HepG2 (cell line): ENCODE data around the gene CCDC57. TPM values are rescaled to one million over a fixed set of nuclear protein-coding genes. Genes with fewer than 3 reads are reported as not detected.
A peak's percentile ranks its signal among the peaks of the same experiment; 100 is the strongest.

Experiments used
- E2F1 ChIP-seq: sonication (generic); formaldehyde crosslinking; IDR thresholded peaks from 2 replicates; pipeline ENCODE4 v1.5.0; 2020; ENCODE audit warnings: missing genetic modification reagents
- EZH2 ChIP-seq: conservative IDR thresholded peaks from 2 replicates; pipeline ENCODE4 v1.6.1; 2012; ENCODE audit warnings: mild to moderate bottlenecking, low read depth, low read length, moderate library complexity
- JUNB ChIP-seq: sonication (generic); formaldehyde crosslinking; IDR thresholded peaks from 2 replicates; pipeline ENCODE4 v1.8.0; 2022; ENCODE audit warnings: missing genetic modification reagents, mild to moderate bottlenecking, borderline replicate concordance
- MAF1 ChIP-seq: sonication (generic); formaldehyde crosslinking; IDR thresholded peaks from 2 replicates; pipeline ENCODE4 v1.5.0; 2020; ENCODE audit warnings: missing genetic modification reagents, borderline replicate concordance
- MTF2 ChIP-seq: sonication (generic); formaldehyde crosslinking; IDR thresholded peaks from 2 replicates; pipeline ENCODE4 v1.5.0; 2020; ENCODE audit warnings: missing genetic modification reagents, borderline replicate concordance
- NCOA5 ChIP-seq: sonication (generic); formaldehyde crosslinking; IDR thresholded peaks from 2 replicates; pipeline ENCODE4 v1.4.0; 2020; ENCODE audit warnings: missing genetic modification reagents
- NFE2 ChIP-seq: sonication (generic); formaldehyde crosslinking; IDR thresholded peaks from 2 replicates; pipeline ENCODE4 v1.4.0; 2020; ENCODE audit warnings: missing genetic modification reagents
- ONECUT2 ChIP-seq: sonication (generic); formaldehyde crosslinking; IDR thresholded peaks from 2 replicates; pipeline ENCODE4 v1.4.0; 2020; ENCODE audit warnings: missing genetic modification reagents
- SOX6 ChIP-seq, 2 experiments: fragments of 450-650 bp in 1 of 2; sonication (generic) in 1 of 2; formaldehyde crosslinking in 1 of 2; IDR thresholded peaks; 2 replicates each; pipeline versions ENCODE4 v1.4.0 to v1.6.1; 2017 to 2020; ENCODE audit warnings: antibody characterized with exemption in 1 of 2, mild to moderate bottlenecking in 1 of 2, missing genetic modification reagents in 1 of 2
- ZFP82 ChIP-seq: sonication (generic); formaldehyde crosslinking; IDR thresholded peaks from 2 replicates; pipeline ENCODE4 v1.5.1; 2020; ENCODE audit warnings: mild to moderate bottlenecking, missing genetic modification reagents, borderline replicate concordance
- ZNF431 ChIP-seq: sonication (generic); formaldehyde crosslinking; IDR thresholded peaks from 2 replicates; pipeline ENCODE4 v1.9.0; 2022; ENCODE audit warnings: missing genetic modification reagents, low read depth, mild to moderate bottlenecking, borderline replicate concordance
- polyA plus RNA-seq, 8 experiments: library from polyadenylated mRNA; depleted of rRNA in 3 of 8; stranded (reverse) in 7 of 8; unstranded in 1 of 8; fragments of >200 nt; fragmentation: Illumina TruSeq in 4 of 8; extraction: Trizol in 4 of 8; gene quantifications; 2 replicates each; pipeline versions ENCODE4 v1.2.1 to v1.2.3, GENCODE V29; 2011 to 2016; ENCODE audit warnings: low read depth in 4 of 8, missing spikeins in 1 of 8, mixed read lengths in 1 of 8; ENCODE audit not compliant: insufficient read depth in 1 of 8
- total RNA-seq, 5 experiments: library from RNA; depleted of rRNA; stranded (reverse); fragments of >200 nt; fragmentation: Illumina TruSeq; extraction: Trizol; gene quantifications; 2 replicates each; pipeline ENCODE4 v1.2.3, GENCODE V29; 2016; ENCODE audit warnings: low read depth in 1 of 5
- TF ChIP-seq, protein P1 (sequence below): sonication (generic); formaldehyde crosslinking; IDR thresholded peaks from 2 replicates; pipeline ENCODE4 v1.8.1; 2023; ENCODE audit warnings: mild to moderate bottlenecking, missing genetic modification reagents
- TF ChIP-seq, protein P2 (sequence below): sonication (generic); formaldehyde crosslinking; IDR thresholded peaks from 2 replicates; pipeline ENCODE4 v1.8.0; 2022; ENCODE audit warnings: mild to moderate bottlenecking, missing genetic modification reagents, borderline replicate concordance
- TF ChIP-seq, protein P3 (sequence below): sonication (generic); formaldehyde crosslinking; conservative IDR thresholded peaks from 2 replicates; pipeline ENCODE4 v1.8.0; 2022; ENCODE audit warnings: low read depth, missing genetic modification reagents

CCDC57 gene
- total and polyA plus RNA-seq, 2 of the 13 experiments (the other 11 are each of a cell fraction or from before 2014, with no cell fraction given), result 59.3 to 59.9 TPM

GRCh38 chr17:82103553-82104451 is 108.8 kb downstream of the CCDC57 start (continued):
- TF ChIP-seq, protein P1, sequence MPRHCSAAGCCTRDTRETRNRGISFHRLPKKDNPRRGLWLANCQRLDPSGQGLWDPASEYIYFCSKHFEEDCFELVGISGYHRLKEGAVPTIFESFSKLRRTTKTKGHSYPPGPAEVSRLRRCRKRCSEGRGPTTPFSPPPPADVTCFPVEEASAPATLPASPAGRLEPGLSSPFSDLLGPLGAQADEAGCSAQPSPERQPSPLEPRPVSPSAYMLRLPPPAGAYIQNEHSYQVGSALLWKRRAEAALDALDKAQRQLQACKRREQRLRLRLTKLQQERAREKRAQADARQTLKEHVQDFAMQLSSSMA (CRISPR knock-in tag), result peak; percentile 83
- TF ChIP-seq EZH2 (no peak), SOX6 (IDR thresholded peaks at IDR 0.05) (no peak), SOX6 (CRISPR knock-in tag; IDR thresholded peaks at IDR 0.05) (peak; percentile 91), ONECUT2 (CRISPR knock-in tag) (peak; percentile 52; the same call in 1 of the 2 replicates), MTF2 (CRISPR knock-in tag) (no peak), JUNB (CRISPR knock-in tag) (no peak), NFE2 (CRISPR knock-in tag) (no peak), MAF1 (CRISPR knock-in tag) (no peak; the same call in 1 of the 2 replicates), ZNF431 (CRISPR knock-in tag) (peak; percentile 81; the same call in 1 of the 2 replicates), ZFP82 (CRISPR knock-in tag) (no peak), NCOA5 (0 out of 2 replicates have a peak, but pooled peaks have one; percentile 19), E2F1 (CRISPR knock-in tag) (peak; percentile 66; the same call in 1 of the 2 replicates)
- TF ChIP-seq, protein P2, sequence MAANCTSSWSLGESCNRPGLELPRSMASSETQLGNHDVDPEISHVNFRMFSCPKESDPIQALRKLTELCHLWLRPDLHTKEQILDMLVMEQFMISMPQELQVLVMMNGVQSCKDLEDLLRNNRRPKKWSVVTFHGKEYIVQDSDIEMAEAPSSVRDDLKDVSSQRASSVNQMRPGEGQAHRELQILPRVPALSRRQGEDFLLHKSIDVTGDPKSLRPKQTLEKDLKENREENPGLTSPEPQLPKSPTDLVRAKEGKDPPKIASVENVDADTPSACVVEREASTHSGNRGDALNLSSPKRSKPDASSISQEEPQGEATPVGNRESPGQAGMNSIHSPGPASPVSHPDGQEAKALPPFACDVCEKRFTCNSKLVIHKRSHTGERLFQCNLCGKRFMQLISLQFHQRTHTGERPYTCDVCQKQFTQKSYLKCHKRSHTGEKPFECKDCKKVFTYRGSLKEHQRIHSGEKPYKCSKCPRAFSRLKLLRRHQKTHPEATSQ, result peak; percentile 64; the same call in 1 of the 2 replicates
- TF ChIP-seq, protein P3, sequence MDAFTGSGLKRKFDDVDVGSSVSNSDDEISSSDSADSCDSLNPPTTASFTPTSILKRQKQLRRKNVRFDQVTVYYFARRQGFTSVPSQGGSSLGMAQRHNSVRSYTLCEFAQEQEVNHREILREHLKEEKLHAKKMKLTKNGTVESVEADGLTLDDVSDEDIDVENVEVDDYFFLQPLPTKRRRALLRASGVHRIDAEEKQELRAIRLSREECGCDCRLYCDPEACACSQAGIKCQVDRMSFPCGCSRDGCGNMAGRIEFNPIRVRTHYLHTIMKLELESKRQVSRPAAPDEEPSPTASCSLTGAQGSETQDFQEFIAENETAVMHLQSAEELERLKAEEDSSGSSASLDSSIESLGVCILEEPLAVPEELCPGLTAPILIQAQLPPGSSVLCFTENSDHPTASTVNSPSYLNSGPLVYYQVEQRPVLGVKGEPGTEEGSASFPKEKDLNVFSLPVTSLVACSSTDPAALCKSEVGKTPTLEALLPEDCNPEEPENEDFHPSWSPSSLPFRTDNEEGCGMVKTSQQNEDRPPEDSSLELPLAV (CRISPR knock-in tag), result no peak
